Osteocyte (in vitro differentiated cells): ENCODE data around the gene ADM2. TPM values are rescaled to one million over a fixed set of nuclear protein-coding genes. Genes with fewer than 3 reads are reported as not detected.
A peak's percentile ranks its signal among the peaks of the same experiment; 100 is the strongest.
"Not testable (repeated sequence)": the region's sequence is repeated elsewhere in the genome, so short reads cannot be mapped to it uniquely, and the experiment has no call there.

Experiments
- DNase-seq: peaks from one replicate; pipeline ENCODE4 v3.0.0; 2021; ENCODE audit warnings: mixed read lengths; ENCODE audit not compliant: unreplicated experiment; ENCODE audit errors: extremely low spot score
- H3K27ac Mint-ChIP-seq: one replicate; pipeline ENCODE4 v1.8.0; 2021; ENCODE audit warnings: mild to moderate bottlenecking, mixed read lengths; ENCODE audit not compliant: unreplicated experiment
- H3K27me3 Mint-ChIP-seq: one replicate; pipeline ENCODE4 v1.8.0; 2021; ENCODE audit warnings: mixed read lengths; ENCODE audit not compliant: unreplicated experiment
- H3K36me3 Mint-ChIP-seq: one replicate; pipeline ENCODE4 v1.8.0; 2021; ENCODE audit warnings: mixed read lengths; ENCODE audit not compliant: unreplicated experiment
- H3K4me1 Mint-ChIP-seq: one replicate; pipeline ENCODE4 v1.8.0; 2021; ENCODE audit warnings: mixed read lengths; ENCODE audit not compliant: unreplicated experiment
- H3K4me3 Mint-ChIP-seq: one replicate; pipeline ENCODE4 v1.8.0; 2021; ENCODE audit warnings: mild to moderate bottlenecking, moderate library complexity, mixed read lengths; ENCODE audit not compliant: unreplicated experiment
- H3K9me3 Mint-ChIP-seq: one replicate; pipeline ENCODE4 v1.8.0; 2021; ENCODE audit warnings: mixed read lengths; ENCODE audit not compliant: unreplicated experiment
- total RNA-seq: library from RNA; stranded (reverse); gene quantifications from 2 replicates; pipeline ENCODE4 v1.2.1, GENCODE V29; 2021
- TF ChIP-seq, protein P1 (sequence below): fragments of 200-600 bp; sonication (generic); IDR thresholded peaks from 2 replicates; pipeline ENCODE4 v1.5.0; 2021; ENCODE audit warnings: antibody characterized with exemption, mild to moderate bottlenecking, moderate library complexity

Gene ADM2
- total RNA-seq, 1 donor from 2014 or later = 21.1 TPM

DNA sequence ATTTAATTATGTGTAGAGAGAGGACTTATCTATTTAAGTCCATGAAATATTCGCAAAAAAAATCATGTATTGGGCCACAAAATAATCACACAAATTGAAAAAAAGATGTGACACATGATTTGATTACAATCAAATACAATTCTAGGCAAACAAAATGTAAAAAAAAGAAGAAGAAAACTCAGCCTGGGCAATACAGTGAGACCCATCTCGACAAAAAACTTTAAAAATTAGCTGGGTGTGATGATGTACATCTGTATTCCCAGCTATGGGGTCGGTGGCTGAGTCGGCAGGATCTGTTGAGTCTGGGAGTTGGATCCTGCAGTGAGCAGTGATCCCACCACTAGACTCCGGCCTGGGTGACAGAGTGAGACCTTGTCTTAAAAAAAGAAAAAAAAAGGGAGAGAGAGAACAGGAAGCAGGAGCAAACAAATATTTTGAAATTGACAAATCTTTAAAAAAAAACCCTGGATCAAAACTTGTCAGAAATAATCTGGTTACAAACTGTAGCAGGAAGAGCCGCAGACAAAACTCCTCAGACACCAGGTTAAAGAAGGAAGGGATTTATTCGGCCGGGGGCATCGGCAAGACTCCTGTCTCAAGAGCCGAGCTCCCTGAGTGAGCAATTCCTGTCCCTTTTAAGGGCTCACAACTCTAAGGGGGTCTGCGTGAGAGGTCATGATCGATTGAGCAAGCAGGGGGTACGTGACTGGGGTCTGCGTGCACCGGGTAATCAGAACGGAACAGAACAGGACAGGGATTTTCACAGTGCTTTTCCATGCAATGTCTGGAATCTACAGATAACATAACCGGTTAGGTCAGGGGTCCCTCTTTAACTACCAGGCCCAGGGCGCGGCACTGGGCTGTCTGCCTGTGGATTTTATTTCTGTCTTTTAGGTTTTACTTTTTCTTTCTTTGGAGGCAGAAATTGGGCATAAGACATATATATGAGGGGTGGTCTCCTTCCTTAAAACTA lies 51.8 kb downstream of the ADM2 start:
- TF ChIP-seq, protein P1, sequence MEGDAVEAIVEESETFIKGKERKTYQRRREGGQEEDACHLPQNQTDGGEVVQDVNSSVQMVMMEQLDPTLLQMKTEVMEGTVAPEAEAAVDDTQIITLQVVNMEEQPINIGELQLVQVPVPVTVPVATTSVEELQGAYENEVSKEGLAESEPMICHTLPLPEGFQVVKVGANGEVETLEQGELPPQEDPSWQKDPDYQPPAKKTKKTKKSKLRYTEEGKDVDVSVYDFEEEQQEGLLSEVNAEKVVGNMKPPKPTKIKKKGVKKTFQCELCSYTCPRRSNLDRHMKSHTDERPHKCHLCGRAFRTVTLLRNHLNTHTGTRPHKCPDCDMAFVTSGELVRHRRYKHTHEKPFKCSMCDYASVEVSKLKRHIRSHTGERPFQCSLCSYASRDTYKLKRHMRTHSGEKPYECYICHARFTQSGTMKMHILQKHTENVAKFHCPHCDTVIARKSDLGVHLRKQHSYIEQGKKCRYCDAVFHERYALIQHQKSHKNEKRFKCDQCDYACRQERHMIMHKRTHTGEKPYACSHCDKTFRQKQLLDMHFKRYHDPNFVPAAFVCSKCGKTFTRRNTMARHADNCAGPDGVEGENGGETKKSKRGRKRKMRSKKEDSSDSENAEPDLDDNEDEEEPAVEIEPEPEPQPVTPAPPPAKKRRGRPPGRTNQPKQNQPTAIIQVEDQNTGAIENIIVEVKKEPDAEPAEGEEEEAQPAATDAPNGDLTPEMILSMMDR = no peak
- peaks cover 17% of the 10 kb centered on the region for H3K27me3 Mint-ChIP-seq
- no peak for DNase-seq

DNA sequence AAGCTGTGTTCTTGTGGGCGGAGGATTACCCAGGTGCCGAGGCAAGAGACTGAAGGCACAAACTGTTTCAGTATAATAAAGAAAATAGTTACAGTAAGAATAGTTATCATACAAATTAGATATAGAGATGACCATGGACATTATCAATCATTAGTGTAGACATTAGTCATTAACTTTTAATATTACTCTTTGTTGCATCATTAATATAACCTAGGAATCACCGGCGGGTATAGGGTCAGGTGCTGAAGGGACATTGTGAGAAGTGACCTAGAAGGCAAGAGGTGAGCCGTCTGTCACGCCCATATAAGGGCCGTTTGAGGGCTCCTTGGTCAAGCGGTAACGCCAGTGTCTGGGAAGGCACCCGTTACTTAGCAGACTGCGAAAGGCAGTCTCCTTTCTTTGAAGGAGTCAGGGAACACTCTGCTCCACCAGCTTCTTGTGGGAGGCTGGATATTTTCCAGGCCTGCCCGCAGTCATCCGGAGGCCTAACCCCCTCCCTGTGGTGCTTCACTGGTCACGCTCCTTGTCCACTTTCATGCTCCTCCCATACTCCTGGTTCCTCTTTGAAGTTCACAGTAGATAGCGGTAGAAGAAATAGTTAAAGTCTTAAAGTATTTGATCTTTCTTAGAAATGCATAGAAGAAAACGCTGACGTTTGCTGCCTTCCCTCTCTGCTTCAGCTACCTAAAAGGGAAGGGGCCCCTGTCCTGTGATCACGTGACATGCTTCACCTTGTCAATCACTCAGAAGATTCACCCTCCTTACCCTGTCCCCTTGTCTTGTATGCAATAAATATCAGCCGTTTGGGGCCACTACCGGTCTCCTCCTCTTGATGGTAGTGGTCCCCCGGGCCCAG lies 52.7 kb downstream of the ADM2 start:
- H3K9me3 Mint-ChIP-seq, H3K4me1 Mint-ChIP-seq, H3K4me3 Mint-ChIP-seq, DNase-seq, H3K27ac Mint-ChIP-seq, H3K36me3 Mint-ChIP-seq: not testable (repeated sequence)
- peaks cover 17% of the 10 kb centered on the region for H3K27me3 Mint-ChIP-seq

More for the DNA sequence above, 51.8 kb downstream of the ADM2 start:
- Mint-ChIP-seq H3K27ac (no peak overlapping the region), H3K4me3 (peak overlapping the region; percentile 57), H3K9me3 (no peaks in the 10 kb centered on the region), H3K36me3 (no peaks in the 10 kb centered on the region), H3K4me1 (peaks cover 3% of the 10 kb centered on the region)

DNA sequence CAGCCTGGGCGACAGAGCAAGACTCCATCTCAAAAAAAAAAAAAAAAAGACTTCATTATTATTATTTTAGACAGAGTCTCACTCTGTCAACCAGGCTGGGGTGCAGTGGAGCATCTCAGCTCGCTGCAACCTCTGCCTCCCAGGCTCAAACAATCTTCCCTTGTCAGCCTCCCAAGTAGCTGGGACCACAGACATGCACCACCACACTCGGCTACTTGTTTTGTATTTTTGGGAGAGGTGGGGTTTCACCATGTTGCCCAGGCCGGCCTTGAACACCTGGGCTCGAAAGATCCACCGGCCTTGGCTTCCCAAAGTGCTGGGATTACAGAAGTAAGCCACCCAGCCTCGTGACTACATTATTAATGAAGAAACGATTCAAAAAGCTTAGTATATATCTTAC lies 53.8 kb downstream of the ADM2 start:
- H3K4me3 Mint-ChIP-seq = no peak overlapping the region
- peaks cover 9% of the 10 kb centered on the region for H3K4me1 Mint-ChIP-seq
- no peaks in the 10 kb centered on the region for H3K36me3 Mint-ChIP-seq
- TF ChIP-seq, protein P1 = no peak
- DNase-seq = no peak
- H3K9me3 Mint-ChIP-seq = no peaks in the 10 kb centered on the region
- H3K27ac Mint-ChIP-seq = no peak overlapping the region
- H3K27me3 Mint-ChIP-seq = peaks cover 17% of the 10 kb centered on the region

Other genes with a start within 250 kb of the ADM2 start
- gene TUBGCP6, start 236.5 kb upstream of the ADM2 start, total RNA-seq = 52.5 and 55.7 TPM in 2 replicates
- gene HDAC10, start 230.3 kb upstream of the ADM2 start, total RNA-seq = 37.7 and 38.3 TPM in 2 replicates
- gene MAPK12, start 219.9 kb upstream of the ADM2 start, total RNA-seq = 24.8 and 27.3 TPM in 2 replicates
- 6.4 and 6.9 TPM in 2 replicates for gene MAPK11, start 211.2 kb upstream of the ADM2 start, total RNA-seq
- gene PLXNB2, start 173.9 kb upstream of the ADM2 start, total RNA-seq = 347 and 362 TPM in 2 replicates
- 10.4 and 10.8 TPM in 2 replicates for gene DENND6B, start 154.5 kb upstream of the ADM2 start, total RNA-seq
- 62.4 and 62.6 TPM in 2 replicates for gene PPP6R2, start 138.2 kb upstream of the ADM2 start, total RNA-seq
- gene SBF1, start 6.5 kb upstream of the ADM2 start, total RNA-seq = 96.5 and 110 TPM in 2 replicates
- 0.76 and 1.5 TPM in 2 replicates for gene MIOX, start 5.3 kb downstream of the ADM2 start, total RNA-seq
- gene LMF2, start 26.2 kb downstream of the ADM2 start, total RNA-seq = 107 and 108 TPM in 2 replicates
- 46.3 and 47.0 TPM in 2 replicates for gene NCAPH2, start 26.7 kb downstream of the ADM2 start, total RNA-seq
- 2.8 TPM in 1 of 2 replicates, not detected in the other for gene SCO2, start 44.1 kb downstream of the ADM2 start, total RNA-seq
- gene TYMP, start 48.5 kb downstream of the ADM2 start, total RNA-seq = 9.0 and 10.8 TPM in 2 replicates
- gene KLHDC7B, start 64.4 kb downstream of the ADM2 start, total RNA-seq = 0.21 TPM in 1 of 2 replicates, not detected in the other
- gene SYCE3, start 81.4 kb downstream of the ADM2 start, total RNA-seq = not detected in 2 replicates
- gene CPT1B, start 96.9 kb downstream of the ADM2 start, total RNA-seq = 49.8 and 60.7 TPM in 2 replicates
- 75.4 and 79.9 TPM in 2 replicates for gene CHKB, start 101.3 kb downstream of the ADM2 start, total RNA-seq
- 2.8 and 3.6 TPM in 2 replicates for gene MAPK8IP2, start 119.2 kb downstream of the ADM2 start, total RNA-seq
- 43.5 and 44.0 TPM in 2 replicates for gene ARSA, start 146.6 kb downstream of the ADM2 start, total RNA-seq
- 4.7 and 4.8 TPM in 2 replicates for gene SHANK3, start 191.3 kb downstream of the ADM2 start, total RNA-seq